Measurements from ENCODE around the gene RPS21.

DNA sequence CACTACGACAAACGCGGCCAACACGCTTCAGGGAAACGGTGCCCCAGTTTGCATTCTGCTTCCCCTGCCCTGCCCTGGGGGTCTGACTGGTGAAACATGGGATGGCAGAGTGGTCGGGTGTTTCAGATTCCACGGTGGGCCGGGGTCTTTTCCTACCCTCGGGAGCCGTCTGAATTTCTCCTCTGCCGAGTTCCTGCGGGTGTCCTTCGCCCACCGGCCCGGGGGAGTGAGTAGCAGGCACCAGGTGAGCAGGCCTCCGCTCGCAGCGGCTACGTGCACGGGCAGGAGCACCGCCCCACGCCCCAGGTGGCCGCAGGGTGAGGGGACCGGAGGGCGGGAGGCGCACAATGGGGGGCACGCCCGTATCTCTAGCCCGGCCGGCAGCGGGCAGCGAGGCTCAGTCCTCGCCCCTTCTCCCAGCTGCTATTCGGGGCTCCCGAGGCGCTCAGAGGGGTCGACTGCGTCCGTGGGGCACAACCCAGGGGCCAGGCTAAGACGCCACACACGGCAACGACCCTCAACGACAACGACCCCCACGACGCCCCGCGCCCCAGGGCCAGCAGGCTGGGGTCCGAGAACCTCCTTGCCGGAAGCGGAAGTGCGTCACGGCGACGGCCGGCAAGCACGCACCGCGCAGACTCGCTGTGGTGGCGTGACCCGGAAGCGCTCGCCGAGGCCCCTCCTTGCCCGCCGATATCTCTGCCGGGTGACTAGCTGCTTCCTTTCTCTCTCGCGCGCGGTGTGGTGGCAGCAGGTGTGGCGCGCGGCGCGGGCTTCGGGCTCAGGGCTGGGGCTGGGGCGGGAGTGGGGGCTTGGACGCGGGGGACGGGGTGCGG is at the start of gene RPS21:
- TF ChIP-seq, protein P1, sequence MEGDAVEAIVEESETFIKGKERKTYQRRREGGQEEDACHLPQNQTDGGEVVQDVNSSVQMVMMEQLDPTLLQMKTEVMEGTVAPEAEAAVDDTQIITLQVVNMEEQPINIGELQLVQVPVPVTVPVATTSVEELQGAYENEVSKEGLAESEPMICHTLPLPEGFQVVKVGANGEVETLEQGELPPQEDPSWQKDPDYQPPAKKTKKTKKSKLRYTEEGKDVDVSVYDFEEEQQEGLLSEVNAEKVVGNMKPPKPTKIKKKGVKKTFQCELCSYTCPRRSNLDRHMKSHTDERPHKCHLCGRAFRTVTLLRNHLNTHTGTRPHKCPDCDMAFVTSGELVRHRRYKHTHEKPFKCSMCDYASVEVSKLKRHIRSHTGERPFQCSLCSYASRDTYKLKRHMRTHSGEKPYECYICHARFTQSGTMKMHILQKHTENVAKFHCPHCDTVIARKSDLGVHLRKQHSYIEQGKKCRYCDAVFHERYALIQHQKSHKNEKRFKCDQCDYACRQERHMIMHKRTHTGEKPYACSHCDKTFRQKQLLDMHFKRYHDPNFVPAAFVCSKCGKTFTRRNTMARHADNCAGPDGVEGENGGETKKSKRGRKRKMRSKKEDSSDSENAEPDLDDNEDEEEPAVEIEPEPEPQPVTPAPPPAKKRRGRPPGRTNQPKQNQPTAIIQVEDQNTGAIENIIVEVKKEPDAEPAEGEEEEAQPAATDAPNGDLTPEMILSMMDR (IDR thresholded peaks at IDR 0.05) = peak in 2 of 4 experiments; percentile 14 to 54
- TF ChIP-seq POLR2A (IDR thresholded peaks at IDR 0.05) = peak; percentile 56 to 87
